Dedifferentiated amniotic fluid mesenchymal stem cell (primary cell): ENCODE measurements around the gene HNRNPM.
"Not testable (repeated sequence)": the region's sequence is repeated elsewhere in the genome, so short reads cannot be mapped to it uniquely, and the experiment has no call there.

Source experiments
- DNase-seq: peaks from one replicate; pipeline ENCODE4 v3.0.0-alpha.2; 2016; ENCODE audit errors: extremely low spot score

HNRNPM gene

GRCh38 chr19:8513036-8513686 lies 68.4 kb downstream of the HNRNPM start:
- DNase-seq: no peak

- DNase-seq: peak; percentile 96
Observed at GRCh38 chr19:8513687-8514504, 69.1 kb downstream of the HNRNPM start, which contains the start of gene ZNF414. TSS of gene ZNF414 (minus strand) at chr19:8514167. CDS start at chr19:8514046, 121 bp downstream.

- not testable (repeated sequence) for DNase-seq
Observed at GRCh38 chr19:8514505-8515009, 69.8 kb downstream of the HNRNPM start.

GRCh38 chr19:8515317-8515716 lies 70.5 kb downstream of the HNRNPM start:
- no peak for DNase-seq

GRCh38 chr19:8517551-8518442 lies 73.0 kb downstream of the HNRNPM start:
- DNase-seq: no peak

- DNase-seq: no peak
Observed at GRCh38 chr19:8518536-8518935, 73.8 kb downstream of the HNRNPM start.

GRCh38 chr19:8519388-8519787 lies 74.6 kb downstream of the HNRNPM start:
- no peak for DNase-seq

GRCh38 chr19:8525401-8525684 lies 80.6 kb downstream of the HNRNPM start:
- DNase-seq: no peak

GRCh38 chr19:8526345-8527091 lies 81.7 kb downstream of the HNRNPM start:
- peak; percentile 92 for DNase-seq

- DNase-seq: no peak
Observed at GRCh38 chr19:8528500-8528899, 83.7 kb downstream of the HNRNPM start.

- DNase-seq: no peak
Observed at GRCh38 chr19:8529369-8530006, 84.7 kb downstream of the HNRNPM start.

- no peak for DNase-seq
Observed at GRCh38 chr19:8530061-8530679, 85.4 kb downstream of the HNRNPM start.

- no peak for DNase-seq
Observed at GRCh38 chr19:8531470-8531869, 86.7 kb downstream of the HNRNPM start.

- DNase-seq: no peak
Observed at GRCh38 chr19:8532225-8532624, 87.5 kb downstream of the HNRNPM start.

GRCh38 chr19:8536282-8536681 lies 91.5 kb downstream of the HNRNPM start:
- no peak for DNase-seq

GRCh38 chr19:8537099-8537498 lies 92.3 kb downstream of the HNRNPM start:
- no peak for DNase-seq
